H1 (cell line): ENCODE measurements around the gene DEGS2. TPM values are rescaled to one million over a fixed set of nuclear protein-coding genes. Genes with fewer than 3 reads are reported as not detected.

Experiments used
- CTCF ChIA-PET: fragments of 300-600 bp; sonication (Branson Sonifier 250); formaldehyde crosslinking; loops from one replicate; lab custom pipeline; 2021; ENCODE audit not compliant: partially characterized antibody; lab: Charles Lee
- POLR2A ChIA-PET: fragments of 300-600 bp; sonication (Branson Sonifier 250); formaldehyde crosslinking; loops from one replicate; lab custom pipeline; 2021; ENCODE audit warnings: inconsistent platforms; ENCODE audit not compliant: partially characterized antibody; lab: Charles Lee
- DNase-seq, 2 experiments: peaks; one replicate each; pipeline versions ENCODE4 v3.0.0 to v3.0.0-alpha.2; 2010 to 2022; ENCODE audit warnings: low spot score in 2 of 2, low read depth in 1 of 2, mixed read lengths in 1 of 2
- FAIRE-seq: peaks from 2 replicates; lab custom pipeline; 2011; peaks lifted over from hg19 to GRCh38; lab: Jason Lieb, UNC
- H2AFZ ChIP-seq: 2 replicates; pipeline ENCODE4 v1.8.1; 2012; ENCODE audit warnings: low read length, inconsistent platforms
- H2AK5ac ChIP-seq: 2 replicates; pipeline ENCODE4 v1.6.1; 2013; ENCODE audit warnings: low read depth, low read length
- H2BK120ac ChIP-seq: replicated peaks from 2 replicates; pipeline ENCODE3; 2013; ENCODE audit warnings: low read depth, low read length, inconsistent platforms
- H2BK12ac ChIP-seq: 2 replicates; pipeline ENCODE4 v1.6.1; 2013; ENCODE audit warnings: low read depth, low read length
- H2BK15ac ChIP-seq: 2 replicates; pipeline ENCODE4 v1.6.1; 2013; ENCODE audit warnings: low read length
- H2BK20ac ChIP-seq: 2 replicates; pipeline ENCODE4 v1.6.1; 2013; ENCODE audit warnings: low read length
- H2BK5ac ChIP-seq: 2 replicates; pipeline ENCODE4 v1.6.1; 2013; ENCODE audit warnings: low read depth, low read length
- H3K14ac ChIP-seq: 2 replicates; pipeline ENCODE4 v1.6.1; 2013; ENCODE audit warnings: inconsistent platforms; ENCODE audit not compliant: insufficient read length
- H3K18ac ChIP-seq: 2 replicates; pipeline ENCODE4 v1.6.1; 2013; ENCODE audit warnings: low read length; ENCODE audit errors: extremely low read depth
- H3K23ac ChIP-seq: 2 replicates; pipeline ENCODE4 v1.6.1; 2013; ENCODE audit warnings: inconsistent platforms; ENCODE audit not compliant: insufficient read length
- H3K23me2 ChIP-seq: 2 replicates; pipeline ENCODE4 v1.6.1; 2013; ENCODE audit warnings: low read depth, low read length
- H3K27ac ChIP-seq: 2 replicates; pipeline ENCODE4 v1.6.1; 2011; ENCODE audit warnings: low read depth, low read length, inconsistent platforms
- H3K27me3 ChIP-seq, 4 experiments: replicated peaks in 1 of 4; 1 replicate in 1 of 4; 2 replicates in 3 of 4; pipeline versions ENCODE4 v1.6.1 to v1.8.1; 2011 to 2013; ENCODE audit warnings: low read length in 3 of 4, mild to moderate bottlenecking in 3 of 4, inconsistent platforms in 2 of 4, mixed read lengths in 2 of 4, moderate library complexity in 1 of 4; ENCODE audit not compliant: control insufficient read depth in 3 of 4, insufficient read depth in 3 of 4; ENCODE audit errors: extremely low read depth in 1 of 4
- H3K36me3 ChIP-seq, 4 experiments: 2 replicates each; pipeline versions ENCODE4 v1.6.1 to v1.8.1; 2011 to 2013; ENCODE audit warnings: mild to moderate bottlenecking in 4 of 4, low read length in 3 of 4, moderate library complexity in 2 of 4, control low read depth in 1 of 4, inconsistent platforms in 1 of 4; ENCODE audit not compliant: insufficient read depth in 4 of 4, control insufficient read depth in 2 of 4
- H3K4ac ChIP-seq: replicated peaks from 2 replicates; pipeline ENCODE3; 2013; ENCODE audit warnings: low read length, low read depth, mixed read lengths, inconsistent platforms; ENCODE audit not compliant: insufficient read length
- H3K4me1 ChIP-seq, 4 experiments: replicated peaks in 1 of 4; 1 replicate in 1 of 4; 2 replicates in 3 of 4; pipeline versions ENCODE4 v1.6.1 to v1.8.1; 2011 to 2013; ENCODE audit warnings: low read length in 3 of 4, inconsistent platforms in 2 of 4, mixed read lengths in 1 of 4; ENCODE audit not compliant: insufficient read depth in 4 of 4, control insufficient read depth in 3 of 4
- H3K4me2 ChIP-seq, 2 experiments: 2 replicates each; pipeline versions ENCODE4 v1.6.1 to v1.8.1; 2011 to 2013; ENCODE audit warnings: low read depth in 2 of 2, low read length in 2 of 2, control low read depth in 1 of 2, inconsistent platforms in 1 of 2, mild to moderate bottlenecking in 1 of 2; ENCODE audit not compliant: insufficient read depth in 1 of 2
- H3K4me3 ChIP-seq, 4 experiments: fragments of 200-600, 300-600 bp in 1 of 4; sonication (generic), shearing (Covaris generic), sonication (Bioruptor Twin) in 1 of 4; 2 replicates each; pipeline versions ENCODE4 v1.5.1 to v1.8.1; 2011 to 2016; ENCODE audit warnings: low read length in 4 of 4, low read depth in 3 of 4, control low read depth in 2 of 4, inconsistent platforms in 2 of 4, mild to moderate bottlenecking in 2 of 4, mixed read lengths in 1 of 4, moderate library complexity in 1 of 4; ENCODE audit not compliant: insufficient read depth in 2 of 4; ENCODE audit errors: extremely low read depth in 1 of 4
- H3K56ac ChIP-seq: replicated peaks from 2 replicates; pipeline ENCODE3; 2013; ENCODE audit warnings: low read depth, mild to moderate bottlenecking, mixed read lengths, low read length, inconsistent platforms; ENCODE audit not compliant: insufficient read length
- H3K79me1 ChIP-seq: 2 replicates; pipeline ENCODE4 v1.6.1; 2013; ENCODE audit warnings: low read depth, low read length, control low read depth
- H3K79me2 ChIP-seq, 2 experiments: 2 replicates each; pipeline versions ENCODE4 v1.6.1 to v1.8.1; 2012 to 2013; ENCODE audit warnings: low read length in 2 of 2, mild to moderate bottlenecking in 2 of 2, inconsistent platforms in 1 of 2; ENCODE audit not compliant: insufficient read depth in 2 of 2, control insufficient read depth in 1 of 2
- H3K9ac ChIP-seq, 4 experiments: replicated peaks in 1 of 4; 1 replicate in 1 of 4; 2 replicates in 3 of 4; pipeline versions ENCODE4 v1.6.1 to v1.8.1; 2011 to 2013; ENCODE audit warnings: low read depth in 3 of 4, low read length in 3 of 4, control low read depth in 2 of 4, mild to moderate bottlenecking in 2 of 4, moderate library complexity in 2 of 4, inconsistent platforms in 1 of 4; ENCODE audit errors: extremely low read depth in 1 of 4
- H3K9me3 ChIP-seq, 2 experiments: 2 replicates each; pipeline versions ENCODE4 v1.6.1 to v1.8.1; 2012 to 2013; ENCODE audit warnings: mild to moderate bottlenecking in 2 of 2, moderate library complexity in 2 of 2, control low read depth in 1 of 2, inconsistent platforms in 1 of 2, low read depth in 1 of 2, low read length in 1 of 2, mixed read lengths in 1 of 2; ENCODE audit not compliant: insufficient read depth in 2 of 2
- H4K20me1 ChIP-seq, 2 experiments: replicated peaks in 1 of 2; 2 replicates each; pipeline versions ENCODE3 to v1.8.1; 2011 to 2013; ENCODE audit warnings: inconsistent platforms in 2 of 2, low read length in 2 of 2, mild to moderate bottlenecking in 1 of 2; ENCODE audit not compliant: insufficient read depth in 2 of 2, control insufficient read depth in 1 of 2
- H4K5ac ChIP-seq: 2 replicates; pipeline ENCODE4 v1.6.1; 2013; ENCODE audit warnings: low read length, low read depth, mixed read lengths, inconsistent platforms; ENCODE audit not compliant: insufficient read length
- H4K8ac ChIP-seq: 2 replicates; pipeline ENCODE4 v1.8.0; 2013; ENCODE audit warnings: mild to moderate bottlenecking, moderate library complexity, low read length, inconsistent platforms; ENCODE audit not compliant: insufficient read depth; ENCODE audit errors: extremely low read depth
- H4K91ac ChIP-seq: replicated peaks from 2 replicates; pipeline ENCODE3; 2013; ENCODE audit warnings: low read length, mixed read lengths, inconsistent platforms; ENCODE audit not compliant: insufficient read length
- CTCF ChIP-seq, 3 experiments: IDR thresholded peaks; 1 replicate in 2 of 3; 2 replicates in 1 of 3; pipeline versions ENCODE4 v1.5.1 to v1.6.1; 2011; ENCODE audit warnings: low read length in 3 of 3, mild to moderate bottlenecking in 3 of 3, inconsistent platforms in 2 of 3, low read depth in 1 of 3, moderate library complexity in 1 of 3; ENCODE audit not compliant: insufficient read depth in 1 of 3; ENCODE audit errors: control extremely low read depth in 1 of 3
- ZNF274 ChIP-seq: IDR thresholded peaks from 2 replicates; pipeline ENCODE4 v1.7.0; 2012; ENCODE audit warnings: low read length, borderline replicate concordance; ENCODE audit errors: extremely low read depth
- WGBS, 2 experiments: shearing (Covaris generic) in 1 of 2; methylation state at CpG; one replicate each; pipeline versions ENCODE4 v1.1.6 to v1.1.7; 2013 to 2015; ENCODE audit warnings: low lambda C conversion rate in 2 of 2, mixed read lengths in 2 of 2, inconsistent platforms in 1 of 2, low coverage in 1 of 2, missing lambda C conversion rate in 1 of 2; ENCODE audit not compliant: insufficient replicate concordance in 2 of 2, insufficient coverage in 1 of 2, insufficient read length in 1 of 2; ENCODE audit errors: extremely low coverage in 1 of 2, missing lambda C conversion rate in 1 of 2; 5-methylcytosine and 5-hydroxymethylcytosine counted together
- polyA plus RNA-seq, 7 experiments: library from polyadenylated mRNA; depleted of rRNA in 3 of 7; stranded (reverse) in 5 of 7; unstranded in 2 of 7; fragments of >200 nt in 5 of 7; fragments of 200-250 nt in 2 of 7; gene quantifications; 1 replicate in 5 of 7; 2 replicates in 1 of 7; 4 replicates in 1 of 7; pipeline versions ENCODE4 v1.2.1 to v1.2.3, GENCODE V29; 2011 to 2013; ENCODE audit warnings: missing spikeins in 2 of 7, mixed read lengths in 2 of 7
- total RNA-seq: library from RNA; stranded (reverse); fragmentation: NEBNext Ultra II Directional; extraction: Animal tissue kit (Norgen Biotek cat#: 25700); gene quantifications from 2 replicates; pipeline ENCODE4 v1.2.1, GENCODE V29; 2021

The DEGS2 gene
- total and polyA plus RNA-seq, 2 of the 8 experiments (the other 6 are each of a cell fraction or from before 2014, with no cell fraction given), result 0.61 to 0.82 TPM

- CTCF ChIA-PET, result interaction anchor here (0.7 to 11.4 kb wide), 8 partner anchors 9 to 1787 kb away, joined by 3 to 104 read pairs (median 6); no protein-coding TSS in a partner anchor
Measured at GRCh38 chr14:100124551-100125088, 34.8 kb downstream of the DEGS2 start.

More at GRCh38 chr14:100124551-100125088, 34.8 kb downstream of the DEGS2 start:
- Histone ChIP-seq H2BK12ac (no peak overlapping the region), H4K5ac (no peak overlapping the region), H2BK5ac (peak overlapping the region; percentile 55; the same call in 1 of the 2 replicates), H3K14ac (no peak overlapping the region), H2BK15ac (no peak overlapping the region), H3K56ac (no peak overlapping the region), H3K79me2 (no peaks in the 10 kb centered on the region), H4K8ac (no peak overlapping the region), H3K4me1 (no peaks in the 10 kb centered on the region; a peak in 2 of 7 replicates), H3K18ac (no peak overlapping the region), H2AK5ac (peak overlapping the region; percentile 66; the same call in 1 of the 2 replicates), H3K4ac (no peak overlapping the region), H3K23me2 (no peaks in the 10 kb centered on the region; the same call in 1 of the 2 replicates), H3K36me3 (peaks cover 0 to 2% (median 0%) of the 10 kb centered on the region in 4 experiments; a peak in 2 of 8 replicates), H3K4me2 (no peak overlapping the region), H3K79me1 (no peaks in the 10 kb centered on the region), H3K9ac (no peak overlapping the region), H2AFZ (no peak overlapping the region), H4K20me1 (peaks cover 0 to 10% of the 10 kb centered on the region in 2 experiments), H2BK20ac (no peak overlapping the region), H3K27me3 (no peaks in the 10 kb centered on the region), H3K23ac (no peak overlapping the region), H3K9me3 (no peaks in the 10 kb centered on the region), H3K27ac (no peak overlapping the region), H2BK120ac (no peak overlapping the region), H3K4me3 (no peak overlapping the region), H4K91ac (no peak overlapping the region)
- FAIRE-seq (no peak), DNase-seq (no peak)
- POLR2A ChIA-PET, result no interaction called here
- 90% methylated on average over 20 of the region's 20 CpGs; no CpG with 5 or more reads in 1 of the 2 experiments for whole genome bisulfite sequencing, 2 experiments
- TF ChIP-seq CTCF (IDR thresholded peaks at IDR 0.05; ENCODE audit: control extremely low read depth in 1 of 3, insufficient read depth in 1 of 3, low read depth in 1 of 3, low read length in 3 of 3) (peak in 1 of 3 experiments; percentile 5; a peak in 1 of 4 replicates), ZNF274 (no peak)
- TF ChIP-seq, all 59 proteins: peak for 1
